ENCODE results near the gene PLA1A.

The PLA1A gene

GRCh38 chr3:119647843-119648575 lies 50.3 kb downstream of the PLA1A start:
- Histone ChIP-seq H3K9me3 (ENCODE audit: severe bottlenecking) (no peaks in the 10 kb centered on the region), H3K4me3 (ENCODE audit: low read depth, low read length) (no peak overlapping the region), H3K27ac (no peak overlapping the region), H3K27me3 (ENCODE audit: insufficient read depth, low read depth, severe bottlenecking) (no peaks in the 10 kb centered on the region), H3K36me3 (no peaks in the 10 kb centered on the region)
- TF ChIP-seq CTCF (IDR thresholded peaks at IDR 0.05; ENCODE audit: low read depth, low read length), result no peak
- DNase-seq, result no peak

GRCh38 chr3:119649761-119650160 lies 52.1 kb downstream of the PLA1A start:
- DNase-seq, result no peak
- H3K9me3 ChIP-seq (ENCODE audit: severe bottlenecking), result no peaks in the 10 kb centered on the region
- TF ChIP-seq CTCF (IDR thresholded peaks at IDR 0.05; ENCODE audit: low read depth, low read length), result no peak
- H3K36me3 ChIP-seq, result no peaks in the 10 kb centered on the region
- no peaks in the 10 kb centered on the region for H3K27me3 ChIP-seq (ENCODE audit: insufficient read depth, low read depth, severe bottlenecking)
- H3K4me3 ChIP-seq (ENCODE audit: low read depth, low read length), result no peak overlapping the region
- H3K27ac ChIP-seq, result no peak overlapping the region

- Histone ChIP-seq H3K9me3 (ENCODE audit: severe bottlenecking) (no peaks in the 10 kb centered on the region), H3K36me3 (no peaks in the 10 kb centered on the region), H3K27ac (no peak overlapping the region), H3K27me3 (ENCODE audit: insufficient read depth, low read depth, severe bottlenecking) (no peaks in the 10 kb centered on the region), H3K4me3 (ENCODE audit: low read depth, low read length) (no peak overlapping the region)
- peak; percentile 57 for DNase-seq
- no peak for TF ChIP-seq CTCF (IDR thresholded peaks at IDR 0.05; ENCODE audit: low read depth, low read length)
These were observed 54.8 kb downstream of the PLA1A start for GRCh38 chr3:119652306-119653033.

- H3K9me3 ChIP-seq (ENCODE audit: severe bottlenecking), result no peaks in the 10 kb centered on the region
- H3K27me3 ChIP-seq (ENCODE audit: insufficient read depth, low read depth, severe bottlenecking), result no peaks in the 10 kb centered on the region
- no peaks in the 10 kb centered on the region for H3K36me3 ChIP-seq
- no peak overlapping the region for H3K27ac ChIP-seq
- H3K4me3 ChIP-seq (ENCODE audit: low read depth, low read length), result no peak overlapping the region
- no peak for DNase-seq
- TF ChIP-seq CTCF (IDR thresholded peaks at IDR 0.05; ENCODE audit: low read depth, low read length), result no peak
These were observed 56.2 kb downstream of the PLA1A start for GRCh38 chr3:119653876-119654275.

GRCh38 chr3:119657887-119658702 lies 60.4 kb downstream of the PLA1A start:
- no peak for TF ChIP-seq CTCF (IDR thresholded peaks at IDR 0.05; ENCODE audit: low read depth, low read length)
- no peak for DNase-seq
- Histone ChIP-seq H3K36me3 (no peaks in the 10 kb centered on the region), H3K27me3 (ENCODE audit: insufficient read depth, low read depth, severe bottlenecking) (no peaks in the 10 kb centered on the region), H3K4me3 (ENCODE audit: low read depth, low read length) (no peak overlapping the region), H3K27ac (no peak overlapping the region), H3K9me3 (ENCODE audit: severe bottlenecking) (no peaks in the 10 kb centered on the region)
